ENCODE results near the gene SKI.

Gene SKI

GRCh38 chr1:2209400-2210083, 18.6 kb upstream of the SKI start:
- no peak for DNase-seq
- Histone ChIP-seq H3K27ac (ENCODE audit: low read length) (no peak overlapping the region), H3K4me1 (ENCODE audit: low read length) (peaks cover 6% of the 10 kb centered on the region; the same call in 1 of the 2 replicates), H2AFZ (ENCODE audit: low read length) (no peak overlapping the region), H3K4me3 (ENCODE audit: low read length) (no peak overlapping the region), H3K4me2 (ENCODE audit: low read depth, low read length) (no peak overlapping the region), H3K9ac (ENCODE audit: low read length) (no peak overlapping the region), H3K27me3 (replicated peaks; ENCODE audit: insufficient read depth, low read length) (peaks cover 79% of the 10 kb centered on the region), H3K79me2 (ENCODE audit: low read length) (no peaks in the 10 kb centered on the region), H3K9me2 (replicated peaks; ENCODE audit: insufficient read depth, low read length) (no peaks in the 10 kb centered on the region), H4K20me1 (ENCODE audit: insufficient read depth, low read length) (no peaks in the 10 kb centered on the region), H3K9me3 (replicated peaks; ENCODE audit: insufficient read depth, low read length) (no peaks in the 10 kb centered on the region), H3K36me3 (replicated peaks; ENCODE audit: insufficient read depth, low read length) (no peaks in the 10 kb centered on the region), H3F3A (ENCODE audit: insufficient read depth, low read length) (no peaks in the 10 kb centered on the region)
- TF ChIP-seq EZH2 (optimal IDR thresholded peaks at IDR 0.05; ENCODE audit: low read depth, low read length) (no peak), CTCF (IDR thresholded peaks at IDR 0.05; ENCODE audit: low read length) (no peak), EZH2phosphoT487 (IDR thresholded peaks at IDR 0.05; ENCODE audit: low read length) (no peak)

DNA sequence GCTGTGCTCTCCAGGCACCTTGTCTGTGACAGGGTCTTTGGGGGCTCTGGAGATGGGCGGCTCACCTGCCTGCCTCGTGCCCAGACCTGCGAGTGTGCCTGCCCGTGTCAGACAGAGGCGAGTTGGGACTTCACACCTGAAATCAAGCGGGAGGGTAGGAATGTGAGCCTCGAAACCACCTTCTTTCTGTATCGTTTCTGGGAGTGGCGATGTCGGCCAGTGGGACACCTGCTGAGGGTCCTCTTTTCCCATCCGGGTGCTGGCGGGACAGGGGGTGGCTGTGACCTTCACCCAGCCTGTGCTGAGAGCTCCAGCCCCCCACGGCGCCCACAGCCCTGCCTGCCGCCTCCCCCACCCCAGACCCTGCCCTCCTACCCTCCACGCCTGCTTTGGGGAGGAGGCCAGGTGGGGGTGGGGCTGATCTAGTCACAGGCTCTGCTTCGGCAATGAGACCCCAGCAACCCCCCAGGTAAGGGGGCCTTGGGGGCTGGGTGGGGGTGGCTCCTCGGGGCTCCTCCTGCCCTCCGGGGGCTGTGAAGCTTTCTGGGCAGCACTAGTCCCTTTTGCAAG, 17.9 kb upstream of the SKI start:
- Histone ChIP-seq H3K27ac (ENCODE audit: low read length) (no peak overlapping the region), H3F3A (ENCODE audit: insufficient read depth, low read length) (no peaks in the 10 kb centered on the region), H3K79me2 (ENCODE audit: low read length) (no peaks in the 10 kb centered on the region), H2AFZ (ENCODE audit: low read length) (no peak overlapping the region), H3K36me3 (replicated peaks; ENCODE audit: insufficient read depth, low read length) (no peaks in the 10 kb centered on the region), H4K20me1 (ENCODE audit: insufficient read depth, low read length) (no peaks in the 10 kb centered on the region), H3K4me2 (ENCODE audit: low read depth, low read length) (no peak overlapping the region), H3K27me3 (replicated peaks; ENCODE audit: insufficient read depth, low read length) (peaks cover 85% of the 10 kb centered on the region), H3K4me3 (ENCODE audit: low read length) (no peak overlapping the region), H3K9ac (ENCODE audit: low read length) (no peak overlapping the region), H3K4me1 (ENCODE audit: low read length) (peaks cover 6% of the 10 kb centered on the region; the same call in 1 of the 2 replicates), H3K9me2 (replicated peaks; ENCODE audit: insufficient read depth, low read length) (no peaks in the 10 kb centered on the region), H3K9me3 (replicated peaks; ENCODE audit: insufficient read depth, low read length) (no peaks in the 10 kb centered on the region)
- TF ChIP-seq EZH2phosphoT487 (IDR thresholded peaks at IDR 0.05; ENCODE audit: low read length), result no peak
- TF ChIP-seq EZH2 (optimal IDR thresholded peaks at IDR 0.05; ENCODE audit: low read depth, low read length), result no peak
- no peak for TF ChIP-seq CTCF (IDR thresholded peaks at IDR 0.05; ENCODE audit: low read length)
- no peak for DNase-seq

GRCh38 chr1:2210786-2211185, 17.3 kb upstream of the SKI start:
- Histone ChIP-seq H3K27ac (ENCODE audit: low read length) (no peak overlapping the region), H3K9me3 (replicated peaks; ENCODE audit: insufficient read depth, low read length) (no peaks in the 10 kb centered on the region), H3K4me2 (ENCODE audit: low read depth, low read length) (no peak overlapping the region), H3K27me3 (replicated peaks; ENCODE audit: insufficient read depth, low read length) (peaks cover 86% of the 10 kb centered on the region), H3K4me3 (ENCODE audit: low read length) (no peak overlapping the region), H4K20me1 (ENCODE audit: insufficient read depth, low read length) (no peaks in the 10 kb centered on the region), H3K9ac (ENCODE audit: low read length) (no peak overlapping the region), H3K4me1 (ENCODE audit: low read length) (peaks cover 6% of the 10 kb centered on the region; the same call in 1 of the 2 replicates), H3K9me2 (replicated peaks; ENCODE audit: insufficient read depth, low read length) (no peaks in the 10 kb centered on the region), H3F3A (ENCODE audit: insufficient read depth, low read length) (no peaks in the 10 kb centered on the region), H3K79me2 (ENCODE audit: low read length) (no peaks in the 10 kb centered on the region), H3K36me3 (replicated peaks; ENCODE audit: insufficient read depth, low read length) (no peaks in the 10 kb centered on the region), H2AFZ (ENCODE audit: low read length) (no peak overlapping the region)
- no peak for DNase-seq
- TF ChIP-seq EZH2 (optimal IDR thresholded peaks at IDR 0.05; ENCODE audit: low read depth, low read length) (no peak), EZH2phosphoT487 (IDR thresholded peaks at IDR 0.05; ENCODE audit: low read length) (no peak), CTCF (IDR thresholded peaks at IDR 0.05; ENCODE audit: low read length) (no peak)

Measured in MM.1S (cell line).